Thoracic aorta (tissue), 2 donors: ENCODE measurements around the gene GRB7. TPM values are rescaled to one million over a fixed set of nuclear protein-coding genes. Genes with fewer than 3 reads are reported as not detected.
"Not testable (repeated sequence)": the region's sequence is repeated elsewhere in the genome, so short reads cannot be mapped to it uniquely, and the experiment has no call there.

Source experiments
- ATAC-seq: fragments of 150-250 bp; one replicate; pipeline ENCODE4 v1.8.0; 2017; ENCODE audit warnings: low read depth; ENCODE audit not compliant: insufficient number of reproducible peaks, low FRiP score
- DNase-seq: peaks from one replicate; pipeline ENCODE4 v3.0.0-alpha.2; 2020; ENCODE audit warnings: low spot score
- H3K27ac ChIP-seq, 2 donors: fragments of 200-600 bp; sonication (generic); 1 replicate in 1 of 2; 2 replicates in 1 of 2; pipeline ENCODE4 v1.5.1; 2016; ENCODE audit warnings: mild to moderate bottlenecking in 2 of 2, moderate library complexity in 2 of 2
- H3K27me3 ChIP-seq: fragments of 200-600 bp; sonication (generic); replicated peaks from 2 replicates; pipeline ENCODE4 v1.6.0; 2016; ENCODE audit warnings: mild to moderate bottlenecking; ENCODE audit not compliant: insufficient read depth
- H3K36me3 ChIP-seq: fragments of 200-600 bp; sonication (generic); one replicate; pipeline ENCODE4 v1.5.1; 2016
- H3K4me1 ChIP-seq, 2 donors: fragments of 200-600 bp; sonication (generic); 1 replicate in 1 of 2; 2 replicates in 1 of 2; pipeline versions ENCODE4 v1.5.1 to v1.6.0; 2016; ENCODE audit warnings: low read depth in 2 of 2, mild to moderate bottlenecking in 1 of 2; ENCODE audit not compliant: control insufficient read depth in 1 of 2
- H3K4me3 ChIP-seq: fragments of 200-600 bp; sonication (generic); 2 replicates; pipeline ENCODE4 v1.5.1; 2016; ENCODE audit warnings: mild to moderate bottlenecking
- H3K9me3 ChIP-seq: fragments of 200-600 bp; sonication (generic); 2 replicates; pipeline ENCODE4 v1.5.1; 2016
- CTCF ChIP-seq: fragments of 200-600 bp; sonication (generic); IDR thresholded peaks from one replicate; pipeline ENCODE4 v1.5.1; 2019; ENCODE audit warnings: antibody characterized with exemption
- total RNA-seq, 2 donors: library from RNA; depleted of rRNA; stranded (reverse); fragments of >200 nt; gene quantifications; one replicate each; pipeline versions ENCODE4 v1.1.0 to v1.2.3, GENCODE V29; 2016

GRB7 gene
- total RNA-seq, 2 donors from 2014 or later: 0.85 to 1.4 TPM

- Histone ChIP-seq H3K9me3 (no peaks in the 10 kb centered on the region), H3K27me3 (no peaks in the 10 kb centered on the region), H3K27ac (no peak overlapping the region), H3K4me1 (peaks cover 0 to 20% of the 10 kb centered on the region in 2 donors), H3K4me3 (no peak overlapping the region), H3K36me3 (no peaks in the 10 kb centered on the region)
- ATAC-seq: no peak
- TF ChIP-seq CTCF: no peak
- DNase-seq: no peak
Measured at GRCh38 chr17:39696731-39697130, 41.0 kb upstream of the GRB7 start.

GRCh38 chr17:39697961-39698360 lies 39.8 kb upstream of the GRB7 start:
- no peak overlapping the region for H3K4me3 ChIP-seq
- H3K27me3 ChIP-seq: no peaks in the 10 kb centered on the region
- no peak overlapping the region for H3K27ac ChIP-seq
- H3K36me3 ChIP-seq: no peaks in the 10 kb centered on the region
- H3K9me3 ChIP-seq: no peaks in the 10 kb centered on the region
- no peak for DNase-seq
- H3K4me1 ChIP-seq: peaks cover 0 to 32% of the 10 kb centered on the region in 2 donors
- no peak for ATAC-seq
- no peak for TF ChIP-seq CTCF

GRCh38 chr17:39699157-39699817 lies 38.5 kb upstream of the GRB7 start:
- peak overlapping the region; percentile 87 for H3K4me3 ChIP-seq
- H3K27me3 ChIP-seq, DNase-seq, ATAC-seq, H3K36me3 ChIP-seq, H3K9me3 ChIP-seq: not testable (repeated sequence)
- H3K27ac ChIP-seq: peak overlapping the region; percentile 88 to 92
- peak; percentile 2 for TF ChIP-seq CTCF
- H3K4me1 ChIP-seq: peaks cover 0 to 45% of the 10 kb centered on the region in 2 donors

GRCh38 chr17:39699818-39700147 lies 38.0 kb upstream of the GRB7 start, which contains the start of gene ERBB2:
Gene ERBB2 (plus strand): TSS chr17:39700064. CDS start chr17:39700239, 175 bp downstream.
- ATAC-seq (no peak), DNase-seq (no peak)
- no peaks in the 10 kb centered on the region for H3K9me3 ChIP-seq
- H3K4me3 ChIP-seq: peak within 1 kb of the TSS; percentile 87
- peaks cover 0 to 50% of the 10 kb centered on the region in 2 donors for H3K4me1 ChIP-seq
- no peaks in the 10 kb centered on the region for H3K36me3 ChIP-seq
- H3K27ac ChIP-seq: peak within 1 kb of the TSS; percentile 88 to 92
- H3K27me3 ChIP-seq: no peaks in the 10 kb centered on the region
- no peak for TF ChIP-seq CTCF

GRCh38 chr17:39700148-39700987 lies 37.4 kb upstream of the GRB7 start:
- H3K36me3 ChIP-seq: no peaks in the 10 kb centered on the region
- H3K27ac ChIP-seq: peak overlapping the region; percentile 88 to 92
- ATAC-seq: no peak
- no peaks in the 10 kb centered on the region for H3K9me3 ChIP-seq
- peaks cover 4 to 56% of the 10 kb centered on the region in 2 donors for H3K4me1 ChIP-seq
- DNase-seq: no peak
- H3K4me3 ChIP-seq: peak overlapping the region; percentile 87
- H3K27me3 ChIP-seq: no peaks in the 10 kb centered on the region
- TF ChIP-seq CTCF: no peak
